ENCODE measurements around the gene FAT2.

DNA sequence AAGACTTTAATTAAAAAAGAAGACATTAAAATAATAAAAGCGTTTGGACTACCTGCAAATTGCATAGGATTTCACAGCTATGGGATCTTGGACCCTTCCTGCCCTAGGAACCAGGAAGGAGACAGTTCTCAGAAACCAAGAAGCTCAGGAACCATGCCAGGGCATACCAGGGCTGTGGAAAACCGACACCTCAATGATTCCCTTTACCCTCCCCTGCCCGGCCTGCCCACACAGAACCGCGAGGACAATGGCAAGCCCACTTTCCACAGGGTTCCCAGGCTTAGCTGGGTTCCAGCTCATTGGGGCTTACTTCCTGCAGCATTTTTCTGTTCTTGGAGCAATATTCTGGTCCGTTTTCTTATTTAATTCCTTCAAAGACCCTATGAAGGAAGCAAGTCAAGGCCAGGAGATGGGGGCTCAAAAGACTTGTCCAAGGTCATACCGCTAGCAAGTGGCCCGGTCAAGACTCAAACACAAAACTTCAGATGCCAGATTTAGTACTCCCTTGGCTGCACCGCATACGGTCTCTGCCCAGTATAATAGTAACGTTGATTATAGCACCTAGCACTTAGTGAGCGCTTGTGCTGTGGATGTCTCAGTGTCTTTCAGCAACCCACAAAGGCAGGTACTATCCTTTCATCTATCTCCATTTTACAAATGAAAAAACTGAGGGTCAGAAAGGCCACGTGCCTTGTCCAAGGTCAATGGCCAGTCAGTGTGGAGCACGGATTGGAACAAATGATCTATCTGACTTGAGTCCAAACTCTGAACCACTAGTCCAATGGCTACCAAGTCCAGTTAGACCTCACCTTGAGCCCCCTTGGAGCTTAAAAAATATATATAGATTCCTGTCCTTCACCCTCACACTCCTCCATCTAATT lies 6.8 kb downstream of the FAT2 start:
- TF ChIP-seq, protein P1, sequence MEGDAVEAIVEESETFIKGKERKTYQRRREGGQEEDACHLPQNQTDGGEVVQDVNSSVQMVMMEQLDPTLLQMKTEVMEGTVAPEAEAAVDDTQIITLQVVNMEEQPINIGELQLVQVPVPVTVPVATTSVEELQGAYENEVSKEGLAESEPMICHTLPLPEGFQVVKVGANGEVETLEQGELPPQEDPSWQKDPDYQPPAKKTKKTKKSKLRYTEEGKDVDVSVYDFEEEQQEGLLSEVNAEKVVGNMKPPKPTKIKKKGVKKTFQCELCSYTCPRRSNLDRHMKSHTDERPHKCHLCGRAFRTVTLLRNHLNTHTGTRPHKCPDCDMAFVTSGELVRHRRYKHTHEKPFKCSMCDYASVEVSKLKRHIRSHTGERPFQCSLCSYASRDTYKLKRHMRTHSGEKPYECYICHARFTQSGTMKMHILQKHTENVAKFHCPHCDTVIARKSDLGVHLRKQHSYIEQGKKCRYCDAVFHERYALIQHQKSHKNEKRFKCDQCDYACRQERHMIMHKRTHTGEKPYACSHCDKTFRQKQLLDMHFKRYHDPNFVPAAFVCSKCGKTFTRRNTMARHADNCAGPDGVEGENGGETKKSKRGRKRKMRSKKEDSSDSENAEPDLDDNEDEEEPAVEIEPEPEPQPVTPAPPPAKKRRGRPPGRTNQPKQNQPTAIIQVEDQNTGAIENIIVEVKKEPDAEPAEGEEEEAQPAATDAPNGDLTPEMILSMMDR (IDR thresholded peaks at IDR 0.05), result no peak
- TF ChIP-seq POLR2A (IDR thresholded peaks at IDR 0.05), result no peak

All from uterus (tissue), 2 donors.